K562 (cell line): ENCODE measurements around the gene HDAC6. TPM values are rescaled to one million over a fixed set of nuclear protein-coding genes. Genes with fewer than 3 reads are reported as not detected.
A peak's percentile ranks its signal among the peaks of the same experiment; 100 is the strongest.

Source experiments
- ATF7 ChIP-seq: fragments of 450-650 bp; IDR thresholded peaks from 2 replicates; pipeline ENCODE4 v1.7.1; 2014; ENCODE audit warnings: mild to moderate bottlenecking, moderate library complexity
- CEBPB ChIP-seq: fragments of 450-650 bp; IDR thresholded peaks from 2 replicates; pipeline ENCODE4 v1.6.1; 2016; ENCODE audit warnings: missing genetic modification characterization, missing compliant biosample characterization
- EGR1 ChIP-seq: fragments of 450-650 bp; conservative IDR thresholded peaks from 2 replicates; pipeline ENCODE4 v1.6.1; 2017; ENCODE audit warnings: mild to moderate bottlenecking
- EHMT2 ChIP-seq: fragments of 450-650 bp; IDR thresholded peaks from 2 replicates; pipeline ENCODE4 v1.6.1; 2018; ENCODE audit warnings: antibody characterized with exemption
- EP300 ChIP-seq: IDR thresholded peaks from 2 replicates; pipeline ENCODE4 v1.6.1; 2012; ENCODE audit warnings: low read length, improper control_type of control experiment
- FOXJ2 ChIP-seq: fragments of 200-800 bp; sonication (Bioruptor generic); IDR thresholded peaks from 2 replicates; pipeline ENCODE4 v1.6.1; 2016; ENCODE audit warnings: missing genetic modification characterization, missing compliant biosample characterization
- HDAC8 ChIP-seq: fragments of 450-650 bp; IDR thresholded peaks from 2 replicates; pipeline ENCODE4 v1.6.1; 2016; ENCODE audit warnings: mild to moderate bottlenecking, missing genetic modification characterization, moderate library complexity, missing compliant biosample characterization
- MITF ChIP-seq: IDR thresholded peaks from 2 replicates; pipeline ENCODE4 v1.6.1; 2014; ENCODE audit warnings: antibody characterized with exemption
- RBM25 ChIP-seq: fragments of 200-400 bp; formaldehyde crosslinking; IDR thresholded peaks from 2 replicates; pipeline ENCODE4 v1.6.1; 2018; ENCODE audit warnings: low read length, low read depth, moderate library complexity; ENCODE audit not compliant: severe bottlenecking
- SLC30A9 ChIP-seq: fragments of 250-450 bp; sonication (Bioruptor Pico); IDR thresholded peaks from 2 replicates; pipeline ENCODE4 v1.8.0; 2022; ENCODE audit warnings: mild to moderate bottlenecking, moderate library complexity
- TAL1 ChIP-seq: fragments of 450-650 bp; IDR thresholded peaks from 2 replicates; pipeline ENCODE4 v1.6.1; 2016; ENCODE audit warnings: mild to moderate bottlenecking
- ZBTB1 ChIP-seq: sonication (generic); formaldehyde crosslinking; IDR thresholded peaks from 2 replicates; pipeline ENCODE4 v1.8.1; 2023; ENCODE audit warnings: missing genetic modification reagents, low read depth, mild to moderate bottlenecking, borderline replicate concordance
- ZFP91 ChIP-seq: sonication (generic); formaldehyde crosslinking; IDR thresholded peaks from 2 replicates; pipeline ENCODE4 v1.8.0; 2022; ENCODE audit warnings: mild to moderate bottlenecking, missing genetic modification reagents
- ZNF668 ChIP-seq: fragments of 250-450 bp; sonication (Bioruptor Pico); IDR thresholded peaks from 2 replicates; pipeline ENCODE4 v1.8.0; 2022; ENCODE audit warnings: mild to moderate bottlenecking, inconsistent platforms
- polyA plus RNA-seq, 8 experiments: library from polyadenylated mRNA; depleted of rRNA in 4 of 8; stranded (reverse) in 5 of 8; unstranded in 3 of 8; fragments of >200 nt; fragmentation: Nextera tagmentation in 2 of 8; fragmentation: Illumina TruSeq in 1 of 8; extraction: Ambion mirVana in 2 of 8; extraction: Trizol in 1 of 8; gene quantifications; 2 replicates each; pipeline versions ENCODE4 v1.2.1 to v1.2.3, GENCODE V29; 2011 to 2014; ENCODE audit warnings: inconsistent platforms in 1 of 8, missing spikeins in 1 of 8
- total RNA-seq, 7 experiments: library from RNA; depleted of rRNA in 6 of 7; stranded (reverse); fragments of >200 nt in 6 of 7; fragmentation: Illumina TruSeq in 2 of 7; extraction: Trizol in 2 of 7; gene quantifications; 2 replicates each; pipeline versions ENCODE4 v1.2.1 to v1.2.3, GENCODE V29; 2011 to 2021; ENCODE audit warnings: low replicate concordance in 1 of 7
- TF ChIP-seq, protein P1 (sequence below), 2 experiments: fragments of 450-650 bp; IDR thresholded peaks; 2 replicates each; pipeline ENCODE4 v1.6.1; 2016
- TF ChIP-seq, protein P2 (sequence below): sonication (generic); formaldehyde crosslinking; IDR thresholded peaks from 2 replicates; pipeline ENCODE4 v1.8.1; 2023; ENCODE audit warnings: mild to moderate bottlenecking, missing genetic modification reagents, moderate library complexity
- TF ChIP-seq, protein P3 (sequence below): fragments of 250-450 bp; sonication (Bioruptor Pico); IDR thresholded peaks from 2 replicates; pipeline ENCODE4 v1.5.0; 2021
- TF ChIP-seq, protein P4 (sequence below): fragments of 450-650 bp; conservative IDR thresholded peaks from 2 replicates; pipeline ENCODE4 v1.6.1; 2016; ENCODE audit warnings: missing genetic modification characterization, low read depth, mild to moderate bottlenecking, missing compliant biosample characterization, moderate library complexity
- TF ChIP-seq, protein P5 (sequence below): fragments of 450-650 bp; IDR thresholded peaks from 2 replicates; pipeline ENCODE4 v1.6.1; 2018; ENCODE audit warnings: mild to moderate bottlenecking, low read depth; ENCODE audit not compliant: partially characterized antibody

HDAC6 gene
- total and polyA plus RNA-seq, 9 of the 15 experiments (the other 6 are each of a cell fraction or from before 2014, with no cell fraction given): 29.9 to 101 (median 71.2) TPM

- no peak for TF ChIP-seq EGR1
- no peak for TF ChIP-seq HDAC8 (tag)
- no peak for TF ChIP-seq EHMT2
- no peak for TF ChIP-seq RBM25
- TF ChIP-seq, protein P1, sequence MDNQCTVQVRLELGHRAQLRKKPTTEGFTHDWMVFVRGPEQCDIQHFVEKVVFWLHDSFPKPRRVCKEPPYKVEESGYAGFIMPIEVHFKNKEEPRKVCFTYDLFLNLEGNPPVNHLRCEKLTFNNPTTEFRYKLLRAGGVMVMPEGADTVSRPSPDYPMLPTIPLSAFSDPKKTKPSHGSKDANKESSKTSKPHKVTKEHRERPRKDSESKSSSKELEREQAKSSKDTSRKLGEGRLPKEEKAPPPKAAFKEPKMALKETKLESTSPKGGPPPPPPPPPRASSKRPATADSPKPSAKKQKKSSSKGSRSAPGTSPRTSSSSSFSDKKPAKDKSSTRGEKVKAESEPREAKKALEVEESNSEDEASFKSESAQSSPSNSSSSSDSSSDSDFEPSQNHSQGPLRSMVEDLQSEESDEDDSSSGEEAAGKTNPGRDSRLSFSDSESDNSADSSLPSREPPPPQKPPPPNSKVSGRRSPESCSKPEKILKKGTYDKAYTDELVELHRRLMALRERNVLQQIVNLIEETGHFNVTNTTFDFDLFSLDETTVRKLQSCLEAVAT (IDR thresholded peaks at IDR 0.05): no peak
- no peak for TF ChIP-seq ATF7
- TF ChIP-seq, protein P2, sequence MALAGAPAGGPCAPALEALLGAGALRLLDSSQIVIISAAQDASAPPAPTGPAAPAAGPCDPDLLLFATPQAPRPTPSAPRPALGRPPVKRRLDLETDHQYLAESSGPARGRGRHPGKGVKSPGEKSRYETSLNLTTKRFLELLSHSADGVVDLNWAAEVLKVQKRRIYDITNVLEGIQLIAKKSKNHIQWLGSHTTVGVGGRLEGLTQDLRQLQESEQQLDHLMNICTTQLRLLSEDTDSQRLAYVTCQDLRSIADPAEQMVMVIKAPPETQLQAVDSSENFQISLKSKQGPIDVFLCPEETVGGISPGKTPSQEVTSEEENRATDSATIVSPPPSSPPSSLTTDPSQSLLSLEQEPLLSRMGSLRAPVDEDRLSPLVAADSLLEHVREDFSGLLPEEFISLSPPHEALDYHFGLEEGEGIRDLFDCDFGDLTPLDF (CRISPR knock-in tag): no peak
- TF ChIP-seq ZBTB1 (CRISPR knock-in tag): 0 out of 2 replicates have a peak, but pooled peaks have one; percentile 54
- no peak for TF ChIP-seq SLC30A9
- TF ChIP-seq, protein P3, sequence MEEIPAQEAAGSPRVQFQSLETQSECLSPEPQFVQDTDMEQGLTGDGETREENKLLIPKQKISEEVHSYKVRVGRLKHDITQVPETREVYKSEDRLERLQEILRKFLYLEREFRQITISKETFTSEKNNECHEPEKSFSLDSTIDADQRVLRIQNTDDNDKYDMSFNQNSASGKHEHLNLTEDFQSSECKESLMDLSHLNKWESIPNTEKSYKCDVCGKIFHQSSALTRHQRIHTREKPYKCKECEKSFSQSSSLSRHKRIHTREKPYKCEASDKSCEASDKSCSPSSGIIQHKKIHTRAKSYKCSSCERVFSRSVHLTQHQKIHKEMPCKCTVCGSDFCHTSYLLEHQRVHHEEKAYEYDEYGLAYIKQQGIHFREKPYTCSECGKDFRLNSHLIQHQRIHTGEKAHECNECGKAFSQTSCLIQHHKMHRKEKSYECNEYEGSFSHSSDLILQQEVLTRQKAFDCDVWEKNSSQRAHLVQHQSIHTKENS (CRISPR knock-in tag): no peak
- TF ChIP-seq, protein P4, sequence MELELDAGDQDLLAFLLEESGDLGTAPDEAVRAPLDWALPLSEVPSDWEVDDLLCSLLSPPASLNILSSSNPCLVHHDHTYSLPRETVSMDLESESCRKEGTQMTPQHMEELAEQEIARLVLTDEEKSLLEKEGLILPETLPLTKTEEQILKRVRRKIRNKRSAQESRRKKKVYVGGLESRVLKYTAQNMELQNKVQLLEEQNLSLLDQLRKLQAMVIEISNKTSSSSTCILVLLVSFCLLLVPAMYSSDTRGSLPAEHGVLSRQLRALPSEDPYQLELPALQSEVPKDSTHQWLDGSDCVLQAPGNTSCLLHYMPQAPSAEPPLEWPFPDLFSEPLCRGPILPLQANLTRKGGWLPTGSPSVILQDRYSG (tag): no peak
- peak; percentile 10; the same call in 1 of the 2 replicates for TF ChIP-seq EP300
- TF ChIP-seq MITF: no peak; the same call in 1 of the 2 replicates
- TF ChIP-seq CEBPB (tag): no peak
- peak; percentile 83 for TF ChIP-seq TAL1
- no peak for TF ChIP-seq FOXJ2 (tag)
- TF ChIP-seq, protein P5, sequence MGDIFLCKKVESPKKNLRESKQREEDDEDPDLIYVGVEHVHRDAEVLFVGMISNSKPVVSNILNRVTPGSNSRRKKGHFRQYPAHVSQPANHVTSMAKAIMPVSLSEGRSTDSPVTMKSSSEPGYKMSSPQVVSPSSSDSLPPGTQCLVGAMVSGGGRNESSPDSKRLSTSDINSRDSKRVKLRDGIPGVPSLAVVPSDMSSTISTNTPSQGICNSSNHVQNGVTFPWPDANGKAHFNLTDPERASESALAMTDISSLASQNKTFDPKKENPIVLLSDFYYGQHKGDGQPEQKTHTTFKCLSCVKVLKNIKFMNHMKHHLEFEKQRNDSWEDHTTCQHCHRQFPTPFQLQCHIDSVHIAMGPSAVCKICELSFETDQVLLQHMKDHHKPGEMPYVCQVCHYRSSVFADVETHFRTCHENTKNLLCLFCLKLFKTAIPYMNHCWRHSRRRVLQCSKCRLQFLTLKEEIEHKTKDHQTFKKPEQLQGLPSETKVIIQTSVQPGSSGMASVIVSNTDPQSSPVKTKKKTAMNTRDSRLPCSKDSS: no peak
- TF ChIP-seq ZNF668 (CRISPR knock-in tag): no peak
- TF ChIP-seq ZFP91 (CRISPR knock-in tag): 0 out of 2 replicates have a peak, but pooled peaks have one; percentile 51
These were observed 7.4 kb upstream of the HDAC6 start (continued) for GRCh38 chrX:48794340-48794910.
